ENCODE measurements around the gene DLG5. TPM values are rescaled to one million over a fixed set of nuclear protein-coding genes. Genes with fewer than 3 reads are reported as not detected.

DLG5 gene
- total RNA-seq, 1 experiment from 2014 or later = 31.7 TPM

DNA sequence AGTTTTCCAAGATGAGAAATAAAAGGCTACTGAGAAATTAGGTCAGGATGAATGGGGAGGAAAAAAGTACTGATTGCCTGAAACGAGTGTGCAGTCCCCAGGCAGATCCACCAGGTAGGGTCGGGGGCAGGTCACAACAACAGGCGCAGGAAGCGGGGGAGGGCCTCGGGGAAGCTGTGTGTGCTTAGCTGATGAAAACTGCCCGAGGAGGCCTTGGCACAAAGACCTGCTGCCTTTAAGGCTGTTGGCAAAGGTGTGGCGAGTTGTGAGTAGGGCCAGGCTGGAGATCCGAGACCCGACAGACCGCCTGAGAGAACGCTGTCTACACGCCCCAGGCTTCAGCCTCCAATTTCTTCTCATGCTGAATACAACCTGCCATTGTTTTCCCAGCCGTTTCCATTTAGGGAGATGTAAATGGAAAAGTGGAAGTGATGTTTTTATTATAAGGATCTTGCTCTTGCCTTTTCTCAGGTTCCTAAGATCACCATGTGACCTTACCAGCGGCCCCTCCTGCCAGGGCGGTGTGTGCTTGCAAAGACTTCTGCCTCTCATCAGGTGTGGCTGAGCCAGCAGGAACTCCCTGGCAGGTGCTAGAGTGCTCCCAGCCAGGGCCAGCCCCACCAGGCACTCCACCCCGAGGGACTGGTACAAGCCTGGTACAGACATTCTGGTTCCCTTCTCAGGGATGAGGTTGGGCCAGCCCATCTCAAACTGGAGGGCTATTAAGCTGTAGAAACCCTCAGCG, 60.8 kb downstream of the DLG5 start:
- peaks cover 8% of the 10 kb centered on the region for H3K36me3 ChIP-seq (replicated peaks; ENCODE audit: control insufficient read depth, insufficient read depth, low read length)
- H3K27me3 ChIP-seq (ENCODE audit: control insufficient read depth, insufficient read depth, low read length) = no peaks in the 10 kb centered on the region
- H3K4me3 ChIP-seq (ENCODE audit: insufficient read depth, low read depth, low read length) = no peak overlapping the region
- DNase-seq = peak; percentile 65

GRCh38 chr10:77864151-77864851, 62.3 kb downstream of the DLG5 start:
- Histone ChIP-seq H3K27me3 (ENCODE audit: control insufficient read depth, insufficient read depth, low read length) (no peaks in the 10 kb centered on the region), H3K36me3 (replicated peaks; ENCODE audit: control insufficient read depth, insufficient read depth, low read length) (peaks cover 8% of the 10 kb centered on the region)
- no peak for DNase-seq

GRCh38 chr10:77863446-77863845, 63.1 kb downstream of the DLG5 start:
- H3K4me3 ChIP-seq (ENCODE audit: insufficient read depth, low read depth, low read length) = no peak overlapping the region
- H3K36me3 ChIP-seq (replicated peaks; ENCODE audit: control insufficient read depth, insufficient read depth, low read length) = peaks cover 5% of the 10 kb centered on the region
- no peaks in the 10 kb centered on the region for H3K27me3 ChIP-seq (ENCODE audit: control insufficient read depth, insufficient read depth, low read length)
- DNase-seq = no peak

More at GRCh38 chr10:77864151-77864851, 62.3 kb downstream of the DLG5 start:
- no peak overlapping the region for H3K4me3 ChIP-seq (ENCODE audit: insufficient read depth, low read depth, low read length)

GRCh38 chr10:77862595-77862994, 64.0 kb downstream of the DLG5 start:
- Histone ChIP-seq H3K27me3 (ENCODE audit: control insufficient read depth, insufficient read depth, low read length) (no peaks in the 10 kb centered on the region), H3K36me3 (replicated peaks; ENCODE audit: control insufficient read depth, insufficient read depth, low read length) (peaks cover 5% of the 10 kb centered on the region), H3K4me3 (ENCODE audit: insufficient read depth, low read depth, low read length) (no peak overlapping the region)
- no peak for DNase-seq

DNA sequence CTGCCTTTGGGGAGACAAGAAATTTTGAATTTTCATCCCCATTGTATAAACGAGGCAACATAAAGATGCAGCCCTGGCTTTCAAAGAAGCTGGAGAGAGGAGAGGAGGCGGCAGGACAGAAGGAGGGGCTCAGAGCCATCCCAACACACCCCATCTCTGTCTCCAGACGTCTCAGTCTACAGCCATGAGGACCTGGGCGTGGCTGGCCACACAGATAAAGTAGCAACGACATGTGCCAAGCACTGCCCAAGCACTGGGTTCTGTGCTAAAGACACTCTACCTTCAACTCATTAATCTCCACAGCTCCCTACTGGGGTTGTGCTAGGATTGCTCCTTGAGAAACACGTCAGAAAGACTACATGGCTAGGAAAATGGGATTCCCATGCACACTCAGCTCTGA, 65.2 kb downstream of the DLG5 start:
- Histone ChIP-seq H3K27me3 (ENCODE audit: control insufficient read depth, insufficient read depth, low read length) (no peaks in the 10 kb centered on the region), H3K4me3 (ENCODE audit: insufficient read depth, low read depth, low read length) (no peak overlapping the region), H3K36me3 (replicated peaks; ENCODE audit: control insufficient read depth, insufficient read depth, low read length) (peaks cover 2% of the 10 kb centered on the region)
- DNase-seq = no peak

DNA sequence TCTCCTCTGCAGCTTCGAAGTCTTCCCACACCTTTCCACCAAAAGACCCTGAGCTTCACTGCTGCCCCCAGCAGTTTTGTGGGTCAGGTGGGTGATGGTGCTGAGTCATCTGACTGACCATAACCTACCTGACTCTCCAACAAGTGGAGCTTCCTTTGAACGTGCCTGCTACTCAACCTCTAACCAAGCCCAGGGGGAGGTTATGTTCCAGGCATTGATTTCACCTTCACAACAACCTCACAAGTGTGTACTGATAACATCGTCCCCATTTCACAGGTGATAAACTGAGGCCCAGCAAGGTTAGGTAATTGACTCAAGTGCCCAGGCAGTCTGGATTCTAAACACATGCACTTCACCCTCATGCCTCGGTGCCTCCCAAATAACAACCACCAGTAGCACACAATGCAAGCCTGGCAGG, 66.7 kb downstream of the DLG5 start:
- no peak for DNase-seq
- Histone ChIP-seq H3K4me3 (ENCODE audit: insufficient read depth, low read depth, low read length) (no peak overlapping the region), H3K27me3 (ENCODE audit: control insufficient read depth, insufficient read depth, low read length) (no peaks in the 10 kb centered on the region), H3K36me3 (replicated peaks; ENCODE audit: control insufficient read depth, insufficient read depth, low read length) (peaks cover 2% of the 10 kb centered on the region)

DNA sequence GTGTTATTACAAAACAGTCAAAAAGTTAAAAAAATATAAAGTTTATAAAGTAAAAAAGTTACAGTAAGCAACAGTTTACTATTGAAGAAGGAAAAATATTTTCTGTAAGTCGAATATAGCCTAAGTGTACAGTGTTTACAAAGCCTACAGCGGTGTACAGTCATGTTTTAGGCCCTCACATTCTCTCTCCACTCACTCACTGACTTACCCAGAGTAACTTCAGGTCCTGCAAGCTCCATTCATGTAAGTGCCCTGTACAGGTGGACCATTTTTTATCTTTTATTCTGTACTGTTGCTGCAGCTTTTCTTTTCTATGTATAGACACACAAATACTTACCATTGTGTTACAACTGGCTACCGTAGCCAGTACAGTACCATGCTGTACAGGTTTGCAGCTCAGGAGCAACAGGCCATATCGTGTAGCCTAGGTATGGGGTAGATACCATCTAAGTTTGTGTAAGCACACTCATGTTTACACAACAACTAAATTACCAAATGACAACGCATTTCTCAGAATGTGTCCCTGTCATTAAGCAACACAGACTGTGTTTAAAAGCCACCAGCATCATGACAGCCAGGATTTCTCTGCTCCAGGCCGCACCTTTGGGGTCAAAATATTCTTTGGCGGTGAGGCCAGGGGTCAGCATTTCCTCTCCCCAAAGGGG, 67.2 kb downstream of the DLG5 start:
- peaks cover 4% of the 10 kb centered on the region for H3K36me3 ChIP-seq (replicated peaks; ENCODE audit: control insufficient read depth, insufficient read depth, low read length)
- H3K27me3 ChIP-seq (ENCODE audit: control insufficient read depth, insufficient read depth, low read length) = no peaks in the 10 kb centered on the region
- no peak overlapping the region for H3K4me3 ChIP-seq (ENCODE audit: insufficient read depth, low read depth, low read length)
- DNase-seq = no peak

GRCh38 chr10:77857272-77857671, 69.3 kb downstream of the DLG5 start:
- DNase-seq = no peak
- peaks cover 13% of the 10 kb centered on the region for H3K36me3 ChIP-seq (replicated peaks; ENCODE audit: control insufficient read depth, insufficient read depth, low read length)
- no peaks in the 10 kb centered on the region for H3K27me3 ChIP-seq (ENCODE audit: control insufficient read depth, insufficient read depth, low read length)
- H3K4me3 ChIP-seq (ENCODE audit: insufficient read depth, low read depth, low read length) = no peak overlapping the region

GRCh38 chr10:77856566-77856965, 70.0 kb downstream of the DLG5 start:
- Histone ChIP-seq H3K4me3 (ENCODE audit: insufficient read depth, low read depth, low read length) (no peak overlapping the region), H3K36me3 (replicated peaks; ENCODE audit: control insufficient read depth, insufficient read depth, low read length) (peaks cover 13% of the 10 kb centered on the region), H3K27me3 (ENCODE audit: control insufficient read depth, insufficient read depth, low read length) (no peaks in the 10 kb centered on the region)
- DNase-seq = no peak

- no peak overlapping the region for H3K4me3 ChIP-seq (ENCODE audit: insufficient read depth, low read depth, low read length)
- no peak for DNase-seq
- no peaks in the 10 kb centered on the region for H3K27me3 ChIP-seq (ENCODE audit: control insufficient read depth, insufficient read depth, low read length)
- H3K36me3 ChIP-seq (replicated peaks; ENCODE audit: control insufficient read depth, insufficient read depth, low read length) = peaks cover 13% of the 10 kb centered on the region
Observed at GRCh38 chr10:77855404-77856155, 71.0 kb downstream of the DLG5 start.

DNA sequence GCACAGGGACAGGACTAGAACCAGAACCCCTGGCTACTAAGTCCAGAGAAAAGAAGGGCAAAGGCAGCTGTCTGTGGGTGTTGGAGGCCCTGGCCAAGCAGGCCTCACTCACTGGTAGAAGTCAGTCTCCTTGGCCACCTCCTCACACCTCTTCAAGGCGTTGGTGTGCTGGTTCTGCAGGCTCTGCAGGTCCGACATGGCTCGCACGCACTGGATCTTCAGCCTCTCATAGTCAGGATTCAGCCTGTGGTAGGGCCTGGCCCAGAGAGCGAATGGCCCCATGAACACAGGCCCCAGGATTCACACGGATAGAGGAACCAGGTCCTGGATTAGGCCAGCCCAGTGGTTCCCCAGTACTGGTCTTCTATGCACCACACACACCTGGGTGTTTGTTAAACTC, 72.4 kb downstream of the DLG5 start:
- H3K4me3 ChIP-seq (ENCODE audit: insufficient read depth, low read depth, low read length) = no peak overlapping the region
- no peaks in the 10 kb centered on the region for H3K27me3 ChIP-seq (ENCODE audit: control insufficient read depth, insufficient read depth, low read length)
- H3K36me3 ChIP-seq (replicated peaks; ENCODE audit: control insufficient read depth, insufficient read depth, low read length) = peaks cover 13% of the 10 kb centered on the region
- DNase-seq = no peak

GRCh38 chr10:77853256-77853655, 73.3 kb downstream of the DLG5 start:
- Histone ChIP-seq H3K36me3 (replicated peaks; ENCODE audit: control insufficient read depth, insufficient read depth, low read length) (peaks cover 13% of the 10 kb centered on the region), H3K27me3 (ENCODE audit: control insufficient read depth, insufficient read depth, low read length) (no peaks in the 10 kb centered on the region), H3K4me3 (ENCODE audit: insufficient read depth, low read depth, low read length) (no peak overlapping the region)
- DNase-seq = no peak

DNA sequence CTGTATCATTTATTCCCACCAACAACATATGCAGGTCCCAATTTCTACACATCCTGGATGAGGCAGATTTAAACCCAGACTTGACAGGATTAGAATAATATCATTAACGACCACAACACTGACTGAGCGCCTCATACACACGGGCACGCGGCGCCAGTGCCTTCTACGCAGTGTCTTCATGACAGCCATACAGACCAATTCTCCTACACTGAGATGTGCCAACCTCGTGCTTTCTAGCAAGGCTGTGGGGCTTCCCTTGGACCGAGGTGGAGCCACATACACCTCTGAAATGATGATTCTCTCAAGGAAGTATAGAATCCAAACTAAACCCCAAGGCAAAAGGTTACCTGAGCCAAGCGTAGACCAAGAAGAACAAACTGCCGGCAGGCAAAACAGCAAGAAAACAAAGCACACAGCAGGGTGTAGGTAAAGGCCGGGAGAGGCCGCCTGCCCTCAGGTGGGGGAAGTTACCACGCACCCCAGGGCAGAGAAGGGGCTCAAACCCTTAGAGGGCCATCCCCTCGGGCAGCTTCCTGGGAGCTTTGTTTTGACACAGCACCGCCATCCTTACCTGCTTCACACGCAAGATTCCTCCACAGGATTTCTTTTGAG, 75.8 kb downstream of the DLG5 start:
- DNase-seq = peak; percentile 65
- H3K36me3 ChIP-seq (replicated peaks; ENCODE audit: control insufficient read depth, insufficient read depth, low read length) = peaks cover 15% of the 10 kb centered on the region
- H3K4me3 ChIP-seq (ENCODE audit: insufficient read depth, low read depth, low read length) = no peak overlapping the region
- no peaks in the 10 kb centered on the region for H3K27me3 ChIP-seq (ENCODE audit: control insufficient read depth, insufficient read depth, low read length)

GRCh38 chr10:77849039-77849664, 77.4 kb downstream of the DLG5 start:
- peak; percentile 63 for DNase-seq

More at GRCh38 chr10:77849039-77849664, 77.4 kb downstream of the DLG5 start:
- peaks cover 12% of the 10 kb centered on the region for H3K36me3 ChIP-seq (replicated peaks; ENCODE audit: control insufficient read depth, insufficient read depth, low read length)
- H3K4me3 ChIP-seq (ENCODE audit: insufficient read depth, low read depth, low read length) = no peak overlapping the region
- H3K27me3 ChIP-seq (ENCODE audit: control insufficient read depth, insufficient read depth, low read length) = no peaks in the 10 kb centered on the region
